Measurements from ENCODE around the gene GJD2. TPM values are rescaled to one million over a fixed set of nuclear protein-coding genes. Genes with fewer than 3 reads are reported as not detected.

GJD2 gene
- total RNA-seq, 1 donor from 2014 or later = not detected

DNA sequence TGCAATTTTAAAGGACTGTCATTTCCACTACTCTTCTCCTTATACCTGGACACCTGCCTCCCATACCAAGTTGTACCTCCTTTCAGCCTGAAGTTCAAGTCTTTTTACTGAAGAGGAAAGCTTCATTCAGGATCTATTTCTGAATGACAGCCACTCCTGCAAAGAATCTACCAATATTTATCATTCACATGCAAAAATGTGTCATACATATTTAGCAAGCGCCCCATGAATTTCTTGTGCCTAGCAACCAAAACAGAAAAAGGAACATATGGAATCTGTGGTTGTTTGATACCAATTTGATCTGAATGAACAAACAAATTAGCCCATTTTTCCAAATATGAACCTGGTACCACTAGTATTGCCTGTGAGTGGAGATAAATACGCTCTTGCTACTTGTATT, 16.8 kb downstream of the GJD2 start:
- Mint-ChIP-seq H3K27ac (peak overlapping the region; percentile 73), H3K4me1 (peaks cover 16% of the 10 kb centered on the region), H3K4me3 (no peak overlapping the region), H3K9me3 (no peaks in the 10 kb centered on the region), H3K27me3 (ENCODE audit: insufficient read depth, low read depth) (peaks cover under 1% of the 10 kb centered on the region), H3K36me3 (no peaks in the 10 kb centered on the region)
- DNase-seq (ENCODE audit: low spot score) = no peak
- H3K9ac ChIP-seq = no peak overlapping the region
- H3K4me2 ChIP-seq = no peak overlapping the region
- no peak overlapping the region for H3K4me3 ChIP-seq
- no peaks in the 10 kb centered on the region for H3K9me3 ChIP-seq (ENCODE audit: low read depth)
- no peak overlapping the region for H2AFZ ChIP-seq (replicated peaks)
- H3F3A ChIP-seq (ENCODE audit: low read depth) = no peaks in the 10 kb centered on the region
- no peaks in the 10 kb centered on the region for H3K36me3 ChIP-seq
- no peak overlapping the region for H3K27ac ChIP-seq
- no peaks in the 10 kb centered on the region for H3K4me1 ChIP-seq
- TF ChIP-seq, protein P1, sequence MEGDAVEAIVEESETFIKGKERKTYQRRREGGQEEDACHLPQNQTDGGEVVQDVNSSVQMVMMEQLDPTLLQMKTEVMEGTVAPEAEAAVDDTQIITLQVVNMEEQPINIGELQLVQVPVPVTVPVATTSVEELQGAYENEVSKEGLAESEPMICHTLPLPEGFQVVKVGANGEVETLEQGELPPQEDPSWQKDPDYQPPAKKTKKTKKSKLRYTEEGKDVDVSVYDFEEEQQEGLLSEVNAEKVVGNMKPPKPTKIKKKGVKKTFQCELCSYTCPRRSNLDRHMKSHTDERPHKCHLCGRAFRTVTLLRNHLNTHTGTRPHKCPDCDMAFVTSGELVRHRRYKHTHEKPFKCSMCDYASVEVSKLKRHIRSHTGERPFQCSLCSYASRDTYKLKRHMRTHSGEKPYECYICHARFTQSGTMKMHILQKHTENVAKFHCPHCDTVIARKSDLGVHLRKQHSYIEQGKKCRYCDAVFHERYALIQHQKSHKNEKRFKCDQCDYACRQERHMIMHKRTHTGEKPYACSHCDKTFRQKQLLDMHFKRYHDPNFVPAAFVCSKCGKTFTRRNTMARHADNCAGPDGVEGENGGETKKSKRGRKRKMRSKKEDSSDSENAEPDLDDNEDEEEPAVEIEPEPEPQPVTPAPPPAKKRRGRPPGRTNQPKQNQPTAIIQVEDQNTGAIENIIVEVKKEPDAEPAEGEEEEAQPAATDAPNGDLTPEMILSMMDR (IDR thresholded peaks at IDR 0.05) = no peak
- TF ChIP-seq EZH2phosphoT487 (IDR thresholded peaks at IDR 0.05) = no peak
- H3K27me3 ChIP-seq = no peaks in the 10 kb centered on the region
- no peaks in the 10 kb centered on the region for H3K79me2 ChIP-seq (ENCODE audit: low read depth)
- no peaks in the 10 kb centered on the region for H4K20me1 ChIP-seq (ENCODE audit: low read depth)

DNA sequence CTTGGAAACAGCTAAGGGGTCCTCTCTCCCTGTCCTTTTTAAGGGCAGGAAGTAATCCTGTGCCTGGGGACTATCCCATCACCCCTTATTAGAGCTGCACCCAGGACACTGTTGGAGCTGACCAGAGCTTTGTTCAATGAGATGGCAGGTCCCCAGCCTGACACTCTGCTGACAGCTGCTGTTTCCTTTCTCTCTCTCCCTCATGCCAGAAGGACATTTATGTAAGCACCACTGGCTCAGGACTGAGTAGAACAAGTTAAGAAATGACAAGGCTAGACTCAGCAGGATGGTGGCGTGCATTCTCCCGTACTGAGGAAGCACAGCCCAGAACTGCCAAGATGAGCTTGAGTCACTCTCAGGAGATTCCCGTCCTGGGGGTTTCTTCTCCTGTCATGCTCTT, 17.3 kb downstream of the GJD2 start:
- Histone ChIP-seq H3K9ac (no peak overlapping the region), H3K4me1 (no peaks in the 10 kb centered on the region)
- TF ChIP-seq EZH2phosphoT487 (IDR thresholded peaks at IDR 0.05) (no peak), EZH2 (IDR thresholded peaks at IDR 0.05) (no peak)
- TF ChIP-seq, protein P1 (IDR thresholded peaks at IDR 0.05) = no peak

DNA sequence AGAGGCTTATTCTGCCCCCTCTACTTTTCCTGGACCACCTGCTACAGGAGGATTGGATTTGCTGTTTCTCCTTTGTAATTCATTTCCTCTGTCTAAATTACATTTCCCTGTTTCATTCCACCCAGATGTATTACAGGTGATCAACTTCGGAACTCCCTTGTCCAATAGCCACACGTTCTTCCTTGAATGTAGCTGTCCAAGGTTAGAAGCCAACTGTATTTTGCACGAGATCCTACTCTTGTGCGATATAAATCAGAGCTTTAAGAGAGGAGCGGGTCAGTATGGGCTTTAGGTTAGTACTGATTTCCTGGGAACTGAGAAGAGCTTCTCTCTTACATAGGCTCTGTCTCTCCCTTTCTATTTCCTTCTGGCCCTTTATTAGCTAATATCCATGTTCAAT, 20.5 kb downstream of the GJD2 start:
- Histone ChIP-seq H3K27me3 (no peaks in the 10 kb centered on the region), H3K4me3 (no peak overlapping the region), H3F3A (ENCODE audit: low read depth) (no peaks in the 10 kb centered on the region), H3K79me2 (ENCODE audit: low read depth) (no peaks in the 10 kb centered on the region), H3K4me2 (no peak overlapping the region), H3K4me1 (no peaks in the 10 kb centered on the region), H3K9me3 (ENCODE audit: low read depth) (no peaks in the 10 kb centered on the region), H4K20me1 (ENCODE audit: low read depth) (no peaks in the 10 kb centered on the region), H2AFZ (replicated peaks) (no peak overlapping the region), H3K36me3 (no peaks in the 10 kb centered on the region), H3K9ac (no peak overlapping the region), H3K27ac (no peak overlapping the region)
- Mint-ChIP-seq H3K4me3 (no peak overlapping the region), H3K9me3 (no peaks in the 10 kb centered on the region), H3K27ac (no peak overlapping the region), H3K27me3 (ENCODE audit: insufficient read depth, low read depth) (no peaks in the 10 kb centered on the region), H3K36me3 (no peaks in the 10 kb centered on the region), H3K4me1 (peaks cover 16% of the 10 kb centered on the region)
- no peak for DNase-seq (ENCODE audit: low spot score)
- TF ChIP-seq EZH2phosphoT487 (IDR thresholded peaks at IDR 0.05) (no peak), EZH2 (IDR thresholded peaks at IDR 0.05) (no peak)
- TF ChIP-seq, protein P1 (IDR thresholded peaks at IDR 0.05) = no peak

More for the DNA sequence above, 17.3 kb downstream of the GJD2 start:
- H3K4me3 ChIP-seq = no peak overlapping the region
- no peaks in the 10 kb centered on the region for H3K36me3 ChIP-seq
- H3F3A ChIP-seq (ENCODE audit: low read depth) = no peaks in the 10 kb centered on the region
- H3K27me3 ChIP-seq = no peaks in the 10 kb centered on the region
- Mint-ChIP-seq H3K4me3 (no peak overlapping the region), H3K27me3 (ENCODE audit: insufficient read depth, low read depth) (no peaks in the 10 kb centered on the region), H3K9me3 (no peaks in the 10 kb centered on the region), H3K36me3 (no peaks in the 10 kb centered on the region), H3K4me1 (peaks cover 16% of the 10 kb centered on the region), H3K27ac (no peak overlapping the region)
- no peak overlapping the region for H2AFZ ChIP-seq (replicated peaks)
- H3K27ac ChIP-seq = no peak overlapping the region
- no peak overlapping the region for H3K4me2 ChIP-seq
- DNase-seq (ENCODE audit: low spot score) = no peak
- H3K9me3 ChIP-seq (ENCODE audit: low read depth) = no peaks in the 10 kb centered on the region
- H3K79me2 ChIP-seq (ENCODE audit: low read depth) = no peaks in the 10 kb centered on the region
- H4K20me1 ChIP-seq (ENCODE audit: low read depth) = no peaks in the 10 kb centered on the region

Measured in neural progenitor cell (in vitro differentiated cells).